ENCODE results near the gene RHBDD1. TPM values are rescaled to one million over a fixed set of nuclear protein-coding genes. Genes with fewer than 3 reads are reported as not detected.

The RHBDD1 gene
- total RNA-seq, 5 donors from 2014 or later (not counting 1 experiment from before 2014, with no cell fraction given) = 41.0 to 53.2 (median 47.8) TPM

DNA sequence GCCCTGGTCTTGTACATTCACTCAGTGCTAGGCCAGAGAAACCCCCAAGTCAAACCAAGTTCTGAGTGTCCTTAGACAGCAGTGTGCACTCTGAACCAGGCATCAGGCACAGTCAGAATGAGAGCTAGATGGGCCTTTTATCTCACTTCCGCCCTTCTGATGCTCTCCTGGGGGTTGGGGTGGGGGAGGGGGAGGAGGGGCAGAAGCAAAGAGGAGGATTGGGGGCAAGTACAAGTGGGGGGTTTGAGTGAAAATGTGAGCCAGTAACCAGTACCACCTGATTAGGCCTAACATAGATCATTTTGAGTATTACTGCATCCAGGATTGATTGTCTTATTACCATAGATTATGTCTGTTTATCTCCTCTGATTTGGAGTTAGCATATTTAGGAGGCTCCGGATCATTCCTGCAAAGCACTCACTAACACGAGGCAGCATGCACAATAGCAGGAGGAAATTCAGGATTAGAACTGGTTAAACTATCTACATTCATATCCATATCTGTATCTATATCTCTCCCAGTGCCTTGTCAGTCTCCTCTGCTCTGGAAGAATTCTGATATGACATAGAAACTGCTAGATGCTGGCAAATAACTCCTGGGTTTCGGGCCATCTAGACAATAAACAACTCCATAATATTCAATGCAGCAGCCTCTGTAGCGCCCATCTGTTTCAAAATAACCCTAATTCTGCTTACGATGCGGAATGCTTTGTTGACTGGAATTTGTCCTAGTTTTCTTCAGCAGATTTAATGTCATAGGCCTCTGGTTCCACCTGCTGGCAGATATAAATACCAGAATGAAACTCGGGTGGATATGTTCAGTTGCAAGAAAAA is 149.1 kb downstream of the RHBDD1 start:
- 43% methylated on average over 6 of the region's 8 CpGs for WGBS (ENCODE audit: insufficient coverage)
- peaks cover under 1 to 4% of the 10 kb centered on the region in 2 donors for H3K36me3 ChIP-seq (ENCODE audit: control insufficient read depth in 2 of 2, extremely low read depth in 1 of 2, insufficient read depth in 1 of 2, low read length in 1 of 2)
- ATAC-seq (replicated peaks in 1 of 4) (peak; percentile 41 to 87 (median 76)), DNase-seq (peak in 12 of 35 experiments; percentile 4 to 57 (median 14))
- H3K27me3 ChIP-seq (replicated peaks in 1 of 2; ENCODE audit: control insufficient read depth in 2 of 2, extremely low read depth in 1 of 2, insufficient read depth in 2 of 2, low read length in 1 of 2) = no peaks in the 10 kb centered on the region
- H3K4me3 Mint-ChIP-seq = no peak overlapping the region
- H3K9me3 Mint-ChIP-seq = no peaks in the 10 kb centered on the region
- H3K4me3 ChIP-seq (ENCODE audit: control insufficient read depth in 1 of 2, extremely low read depth in 1 of 2, low read length in 1 of 2) = no peak overlapping the region
- peaks cover 27% of the 10 kb centered on the region for H3K36me3 Mint-ChIP-seq
- H3K9me3 ChIP-seq = no peaks in the 10 kb centered on the region
- H3K4me1 ChIP-seq (ENCODE audit: control insufficient read depth in 1 of 2, extremely low read depth in 1 of 2, insufficient read depth in 2 of 2, low read length in 2 of 2) = peaks cover 7 to 8% of the 10 kb centered on the region in 2 experiments
- H3K27ac ChIP-seq (ENCODE audit: low read length) = no peak overlapping the region
- no peaks in the 10 kb centered on the region for H3K27me3 Mint-ChIP-seq
- H3K4me1 Mint-ChIP-seq = peaks cover 22 to 30% (median 24%) of the 10 kb centered on the region in 3 donors
- POLR2A ChIA-PET = interaction anchor here (0.6 kb wide), 3 partner anchors 33 to 185 kb away, joined by 3 to 11 read pairs (median 5); no protein-coding TSS in a partner anchor
- CTCF ChIA-PET = interaction anchor here (0.6 to 1.6 kb wide), 13 partner anchors 72 to 1323 kb away, joined by 3 to 13 read pairs (median 4); no protein-coding TSS in a partner anchor
- H3K27ac Mint-ChIP-seq = peak overlapping the region in 1 of 2 donors; percentile 58

DNA sequence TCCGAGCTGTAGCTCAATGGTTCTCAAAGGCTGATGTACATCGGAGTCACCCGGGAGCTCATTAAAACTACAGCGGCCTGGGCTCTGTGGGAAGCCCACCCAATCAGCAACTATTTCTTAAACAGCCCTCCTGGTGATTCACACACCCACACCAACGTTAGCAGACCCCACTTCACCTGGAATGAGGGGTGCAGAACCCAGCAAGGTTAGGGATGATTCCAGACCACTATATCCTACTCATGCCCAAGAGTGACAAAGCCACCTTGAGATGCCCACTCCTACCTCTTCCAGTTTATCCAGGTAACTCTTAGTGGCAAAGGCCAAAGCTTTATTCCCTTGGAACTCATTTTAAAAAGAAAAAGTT is 149.7 kb downstream of the RHBDD1 start:
- H3K4me3 Mint-ChIP-seq = no peak overlapping the region
- Histone ChIP-seq H3K4me1 (ENCODE audit: control insufficient read depth in 1 of 2, extremely low read depth in 1 of 2, insufficient read depth in 2 of 2, low read length in 2 of 2) (peaks cover 7 to 8% of the 10 kb centered on the region in 2 experiments), H3K27ac (ENCODE audit: low read length) (no peak overlapping the region), H3K9me3 (no peaks in the 10 kb centered on the region), H3K36me3 (ENCODE audit: control insufficient read depth in 2 of 2, extremely low read depth in 1 of 2, insufficient read depth in 1 of 2, low read length in 1 of 2) (peaks cover 4% of the 10 kb centered on the region in 2 donors), H3K27me3 (replicated peaks in 1 of 2; ENCODE audit: control insufficient read depth in 2 of 2, extremely low read depth in 1 of 2, insufficient read depth in 2 of 2, low read length in 1 of 2) (no peaks in the 10 kb centered on the region), H3K4me3 (ENCODE audit: control insufficient read depth in 1 of 2, extremely low read depth in 1 of 2, low read length in 1 of 2) (no peak overlapping the region)
- no peak overlapping the region for H3K27ac Mint-ChIP-seq
- 88% methylated on average over 4 of the region's 5 CpGs for WGBS (ENCODE audit: insufficient coverage)
- H3K36me3 Mint-ChIP-seq = peaks cover 31% of the 10 kb centered on the region
- peaks cover 22 to 30% (median 24%) of the 10 kb centered on the region in 3 donors for H3K4me1 Mint-ChIP-seq
- ChIA-PET POLR2A (interaction anchor here in 1 of 2 donors (0.6 kb wide), 1 partner anchor 32 kb away, joined by 3 read pairs; no protein-coding TSS in a partner anchor), CTCF (interaction anchor here (0.6 to 1.6 kb wide), 9 partner anchors 183 to 1323 kb away, joined by 3 to 6 read pairs (median 4); no protein-coding TSS in a partner anchor)
- H3K27me3 Mint-ChIP-seq = no peaks in the 10 kb centered on the region
- no peaks in the 10 kb centered on the region for H3K9me3 Mint-ChIP-seq
- ATAC-seq (replicated peaks in 1 of 4) (no peak), DNase-seq (no peak)

DNA sequence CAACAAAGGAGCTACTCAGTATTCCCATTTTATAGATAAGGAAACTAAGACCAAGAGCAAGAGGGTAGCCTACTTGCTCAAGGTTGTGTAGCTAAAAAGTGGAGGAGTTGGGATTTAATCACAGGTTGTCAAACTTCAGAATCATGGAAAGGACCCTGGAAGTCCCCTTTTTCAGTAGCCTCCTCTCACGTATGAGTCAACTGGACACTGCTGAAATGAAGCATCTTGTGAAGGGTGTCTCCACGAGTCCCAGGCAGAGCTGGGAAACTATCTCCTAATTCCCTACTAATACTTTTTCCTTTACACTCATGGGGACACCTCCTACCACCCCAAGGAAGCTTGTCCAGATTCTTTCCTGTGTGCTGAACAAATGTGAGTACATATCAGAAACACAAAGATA is 155.8 kb downstream of the RHBDD1 start:
- no peaks in the 10 kb centered on the region for H3K4me1 Mint-ChIP-seq
- DNase-seq (no peak), ATAC-seq (replicated peaks in 1 of 4) (no peak)
- peaks cover 65% of the 10 kb centered on the region for H3K36me3 Mint-ChIP-seq
- H3K36me3 ChIP-seq (ENCODE audit: control insufficient read depth in 2 of 2, extremely low read depth in 1 of 2, insufficient read depth in 1 of 2, low read length in 1 of 2) = peaks cover 6 to 23% of the 10 kb centered on the region in 2 donors
- H3K4me1 ChIP-seq (ENCODE audit: control insufficient read depth in 1 of 2, extremely low read depth in 1 of 2, insufficient read depth in 2 of 2, low read length in 2 of 2) = no peaks in the 10 kb centered on the region
- H3K27me3 ChIP-seq (replicated peaks in 1 of 2; ENCODE audit: control insufficient read depth in 2 of 2, extremely low read depth in 1 of 2, insufficient read depth in 2 of 2, low read length in 1 of 2) = no peaks in the 10 kb centered on the region
- H3K4me3 Mint-ChIP-seq = no peak overlapping the region
- no peak overlapping the region for H3K27ac ChIP-seq (ENCODE audit: low read length)
- CTCF ChIA-PET = no interaction called here
- no peaks in the 10 kb centered on the region for H3K9me3 ChIP-seq
- H3K27me3 Mint-ChIP-seq = no peaks in the 10 kb centered on the region
- POLR2A ChIA-PET = no interaction called here
- no peak overlapping the region for H3K4me3 ChIP-seq (ENCODE audit: control insufficient read depth in 1 of 2, extremely low read depth in 1 of 2, low read length in 1 of 2)
- no peak overlapping the region for H3K27ac Mint-ChIP-seq
- H3K9me3 Mint-ChIP-seq = no peaks in the 10 kb centered on the region
- WGBS (ENCODE audit: insufficient coverage) = no CpG with 5 or more reads among the region's 2 CpGs

DNA sequence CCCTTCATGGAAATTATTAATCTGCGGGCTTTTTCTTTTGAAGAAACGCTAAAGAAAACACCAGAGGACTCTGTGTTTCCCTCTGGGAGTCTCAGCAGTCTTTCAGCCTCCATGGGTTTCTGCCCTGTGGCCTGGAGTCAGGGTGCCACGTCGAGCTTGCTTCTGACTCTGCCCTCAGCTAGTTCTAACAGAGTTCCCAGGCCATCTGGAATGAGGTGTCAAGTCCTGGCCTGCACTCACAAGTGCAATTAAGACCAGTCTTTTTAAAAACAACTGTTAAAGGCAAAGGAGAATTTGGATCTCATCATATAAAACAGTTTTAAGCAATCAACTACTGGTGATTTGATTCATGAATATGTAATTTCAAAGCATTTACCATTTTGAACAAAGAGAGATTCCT is 157.3 kb downstream of the RHBDD1 start:
- Histone ChIP-seq H3K4me3 (ENCODE audit: control insufficient read depth in 1 of 2, extremely low read depth in 1 of 2, low read length in 1 of 2) (no peak overlapping the region), H3K9me3 (no peaks in the 10 kb centered on the region), H3K27ac (ENCODE audit: low read length) (no peak overlapping the region), H3K4me1 (ENCODE audit: control insufficient read depth in 1 of 2, extremely low read depth in 1 of 2, insufficient read depth in 2 of 2, low read length in 2 of 2) (no peaks in the 10 kb centered on the region), H3K27me3 (replicated peaks in 1 of 2; ENCODE audit: control insufficient read depth in 2 of 2, extremely low read depth in 1 of 2, insufficient read depth in 2 of 2, low read length in 1 of 2) (no peaks in the 10 kb centered on the region), H3K36me3 (ENCODE audit: control insufficient read depth in 2 of 2, extremely low read depth in 1 of 2, insufficient read depth in 1 of 2, low read length in 1 of 2) (peaks cover 6 to 23% of the 10 kb centered on the region in 2 donors)
- H3K9me3 Mint-ChIP-seq = no peaks in the 10 kb centered on the region
- H3K4me1 Mint-ChIP-seq = no peaks in the 10 kb centered on the region
- peaks cover 67% of the 10 kb centered on the region for H3K36me3 Mint-ChIP-seq
- H3K27me3 Mint-ChIP-seq = no peaks in the 10 kb centered on the region
- ChIA-PET POLR2A (no interaction called here), CTCF (no interaction called here)
- 95% methylated on average over 4 of the region's 4 CpGs for WGBS (ENCODE audit: insufficient coverage)
- DNase-seq (no peak), ATAC-seq (replicated peaks in 1 of 4) (no peak)
- H3K4me3 Mint-ChIP-seq = no peak overlapping the region
- H3K27ac Mint-ChIP-seq = no peak overlapping the region

DNA sequence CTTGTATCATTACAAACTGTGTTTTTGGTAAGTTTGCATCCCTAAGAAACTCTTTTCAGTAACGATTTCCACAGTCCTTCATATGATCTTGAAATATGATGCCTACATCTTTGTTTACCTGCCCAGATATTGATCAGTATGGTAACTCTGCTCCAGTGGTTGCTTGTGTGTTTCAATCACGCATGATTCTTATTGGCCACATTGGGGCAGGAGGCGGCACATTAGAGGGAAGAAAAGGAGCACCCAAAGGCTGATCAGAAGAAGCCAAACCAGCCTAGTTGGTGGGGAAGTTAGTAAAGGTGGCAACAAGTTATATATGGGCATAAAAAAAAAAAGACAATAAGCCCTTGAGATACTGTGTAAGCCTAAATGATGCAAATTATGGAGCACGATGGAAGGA is 158.9 kb downstream of the RHBDD1 start:
- Mint-ChIP-seq H3K36me3 (peaks cover 72% of the 10 kb centered on the region), H3K27me3 (no peaks in the 10 kb centered on the region)

DNA sequence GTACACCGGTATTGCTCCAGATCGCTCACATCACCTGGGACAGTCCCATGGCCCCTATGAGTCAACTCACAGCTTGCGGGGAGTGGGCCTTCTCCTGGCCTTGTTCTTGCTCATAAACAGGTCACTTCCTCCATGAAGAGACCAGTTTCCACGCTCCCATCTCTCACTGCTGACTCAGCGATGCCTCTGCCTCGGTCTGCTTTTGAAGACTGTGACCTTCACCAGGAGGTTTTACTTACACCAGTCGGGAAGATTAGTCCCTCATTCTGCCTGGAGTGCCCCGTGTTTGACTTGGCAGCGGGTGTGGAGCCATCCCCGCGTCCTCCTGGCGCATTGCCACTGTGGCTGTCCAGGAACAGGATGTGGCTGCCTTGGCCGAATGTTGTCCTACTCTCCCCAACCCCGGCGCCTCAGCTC is 159.8 kb downstream of the RHBDD1 start:
- Histone ChIP-seq H3K4me1 (ENCODE audit: control insufficient read depth in 1 of 2, extremely low read depth in 1 of 2, insufficient read depth in 2 of 2, low read length in 2 of 2) (no peaks in the 10 kb centered on the region), H3K36me3 (ENCODE audit: control insufficient read depth in 2 of 2, extremely low read depth in 1 of 2, insufficient read depth in 1 of 2, low read length in 1 of 2) (peaks cover 2 to 21% of the 10 kb centered on the region in 2 donors), H3K27me3 (replicated peaks in 1 of 2; ENCODE audit: control insufficient read depth in 2 of 2, extremely low read depth in 1 of 2, insufficient read depth in 2 of 2, low read length in 1 of 2) (no peaks in the 10 kb centered on the region), H3K9me3 (no peaks in the 10 kb centered on the region), H3K4me3 (ENCODE audit: control insufficient read depth in 1 of 2, extremely low read depth in 1 of 2, low read length in 1 of 2) (no peak overlapping the region), H3K27ac (ENCODE audit: low read length) (no peak overlapping the region)
- no peak overlapping the region for H3K4me3 Mint-ChIP-seq
- peaks cover 75% of the 10 kb centered on the region for H3K36me3 Mint-ChIP-seq
- CTCF ChIA-PET = interaction anchor here in 1 of 2 donors (0.5 kb wide), 1 partner anchor 1029 kb away, joined by 8 read pairs; no protein-coding TSS in a partner anchor
- no peaks in the 10 kb centered on the region for H3K4me1 Mint-ChIP-seq
- H3K27me3 Mint-ChIP-seq = no peaks in the 10 kb centered on the region
- POLR2A ChIA-PET = no interaction called here
- WGBS (ENCODE audit: insufficient coverage) = 73% methylated on average over 10 of the region's 15 CpGs
- H3K27ac Mint-ChIP-seq = no peak overlapping the region
- peaks cover 0 to 9% (median 0%) of the 10 kb centered on the region in 3 donors for H3K9me3 Mint-ChIP-seq
- no peak for ATAC-seq (replicated peaks in 1 of 4)
- DNase-seq = no peak

More for the DNA sequence above, 158.9 kb downstream of the RHBDD1 start:
- no peak overlapping the region for H3K27ac ChIP-seq (ENCODE audit: low read length)
- WGBS (ENCODE audit: insufficient coverage) = 100% methylated on average over 3 of the region's 4 CpGs
- CTCF ChIA-PET = interaction anchor here in 1 of 2 donors (0.6 kb wide), 1 partner anchor 1326 kb away, joined by 7 read pairs; no protein-coding TSS in a partner anchor
- H3K4me1 ChIP-seq (ENCODE audit: control insufficient read depth in 1 of 2, extremely low read depth in 1 of 2, insufficient read depth in 2 of 2, low read length in 2 of 2) = no peaks in the 10 kb centered on the region
- no peak for ATAC-seq (replicated peaks in 1 of 4)
- no peak overlapping the region for H3K4me3 ChIP-seq (ENCODE audit: control insufficient read depth in 1 of 2, extremely low read depth in 1 of 2, low read length in 1 of 2)
- H3K27me3 ChIP-seq (replicated peaks in 1 of 2; ENCODE audit: control insufficient read depth in 2 of 2, extremely low read depth in 1 of 2, insufficient read depth in 2 of 2, low read length in 1 of 2) = no peaks in the 10 kb centered on the region
- no peaks in the 10 kb centered on the region for H3K9me3 ChIP-seq
- Mint-ChIP-seq H3K4me3 (no peak overlapping the region), H3K9me3 (peaks cover 0 to 5% (median 0%) of the 10 kb centered on the region in 3 donors), H3K27ac (no peak overlapping the region), H3K4me1 (no peaks in the 10 kb centered on the region)
- peaks cover 2 to 25% of the 10 kb centered on the region in 2 donors for H3K36me3 ChIP-seq (ENCODE audit: control insufficient read depth in 2 of 2, extremely low read depth in 1 of 2, insufficient read depth in 1 of 2, low read length in 1 of 2)
- POLR2A ChIA-PET = interaction anchor here in 1 of 2 donors (0.6 kb wide), 1 partner anchor 87 kb away, joined by 3 read pairs; no protein-coding TSS in a partner anchor
- DNase-seq = no peak
